Muscle of arm (tissue), 12 donors: ENCODE data around the gene NDUFA13. TPM values are rescaled to one million over a fixed set of nuclear protein-coding genes. Genes with fewer than 3 reads are reported as not detected.
A peak's percentile ranks its signal among the peaks of the same experiment; 100 is the strongest.

Experiments
- DNase-seq: peaks from one replicate; pipeline ENCODE4 v3.0.0-alpha.2; 2013
- polyA plus RNA-seq, 12 donors: library from polyadenylated mRNA; unstranded; fragments of 120-200 nt; gene quantifications; one replicate each; pipeline ENCODE4 v1.2.1, GENCODE V29; 2013; ENCODE audit not compliant: insufficient read length in 12 of 12

The NDUFA13 gene
- polyA plus RNA-seq, 12 donors = 103 to 191 (median 167) TPM; not detected in 1

GRCh38 chr19:19487950-19488874, 27.8 kb upstream of the NDUFA13 start:
- no peak for DNase-seq

GRCh38 chr19:19488875-19489690, 26.9 kb upstream of the NDUFA13 start:
- peak; percentile 88 for DNase-seq

GRCh38 chr19:19489804-19490204, 26.2 kb upstream of the NDUFA13 start:
- peak; percentile 35 for DNase-seq

GRCh38 chr19:19490214-19490968, 25.6 kb upstream of the NDUFA13 start:
- DNase-seq = peak; percentile 89

GRCh38 chr19:19491321-19492025, 24.6 kb upstream of the NDUFA13 start:
- no peak for DNase-seq

GRCh38 chr19:19492026-19492610, 23.9 kb upstream of the NDUFA13 start:
- no peak for DNase-seq

- no peak for DNase-seq
These were observed 22.0 kb upstream of the NDUFA13 start for GRCh38 chr19:19493841-19494546.

- DNase-seq = no peak
These were observed 20.1 kb upstream of the NDUFA13 start for GRCh38 chr19:19495614-19496603.

GRCh38 chr19:19498255-19498991, 17.6 kb upstream of the NDUFA13 start:
- DNase-seq = no peak

GRCh38 chr19:19499272-19499995, 16.6 kb upstream of the NDUFA13 start:
- DNase-seq = no peak

- no peak for DNase-seq
These were observed 14.9 kb upstream of the NDUFA13 start for GRCh38 chr19:19500975-19501644.

GRCh38 chr19:19501798-19502197, 14.2 kb upstream of the NDUFA13 start:
- DNase-seq = no peak

GRCh38 chr19:19502281-19502680, 13.7 kb upstream of the NDUFA13 start:
- DNase-seq = no peak

- no peak for DNase-seq
These were observed 13.0 kb upstream of the NDUFA13 start for GRCh38 chr19:19502808-19503602.

- no peak for DNase-seq
These were observed 11.0 kb upstream of the NDUFA13 start for GRCh38 chr19:19504754-19505668.
